Liver (tissue), 9 donors: ENCODE measurements around the gene PKP3. TPM values are rescaled to one million over a fixed set of nuclear protein-coding genes. Genes with fewer than 3 reads are reported as not detected.
"Not testable (repeated sequence)": the region's sequence is repeated elsewhere in the genome, so short reads cannot be mapped to it uniquely, and the experiment has no call there.

Experiments
- DNase-seq: peaks from one replicate; pipeline ENCODE4 v3.0.0-alpha.2; 2017; ENCODE audit warnings: low spot score
- H3K27ac ChIP-seq, 2 donors: one replicate each; pipeline ENCODE4 v1.7.0; 2013; ENCODE audit warnings: inconsistent platforms in 2 of 2, low read length in 2 of 2, control low read depth in 1 of 2, low read depth in 1 of 2, mild to moderate bottlenecking in 1 of 2
- H3K27me3 ChIP-seq, 4 donors: one replicate each; pipeline versions ENCODE4 v1.6.1 to v1.7.0; 2013; ENCODE audit warnings: low read length in 3 of 4, inconsistent platforms in 1 of 4, mild to moderate bottlenecking in 1 of 4, moderate library complexity in 1 of 4; ENCODE audit not compliant: control insufficient read depth in 4 of 4, insufficient read depth in 4 of 4
- H3K36me3 ChIP-seq, 4 donors: one replicate each; pipeline versions ENCODE4 v1.6.1 to v1.7.0; 2013; ENCODE audit warnings: low read length in 3 of 4, mild to moderate bottlenecking in 3 of 4, low read depth in 1 of 4, moderate library complexity in 1 of 4; ENCODE audit not compliant: control insufficient read depth in 4 of 4, insufficient read depth in 3 of 4
- H3K4me1 ChIP-seq, 4 donors: one replicate each; pipeline versions ENCODE4 v1.6.1 to v1.7.0; 2013; ENCODE audit warnings: low read length in 3 of 4, mild to moderate bottlenecking in 3 of 4, moderate library complexity in 1 of 4; ENCODE audit not compliant: control insufficient read depth in 4 of 4, insufficient read depth in 4 of 4
- H3K4me3 ChIP-seq, 3 donors: one replicate each; pipeline versions ENCODE4 v1.6.1 to v1.7.0; 2013; ENCODE audit warnings: low read length in 3 of 3, control low read depth in 1 of 3, low read depth in 1 of 3, mild to moderate bottlenecking in 1 of 3
- H3K9ac ChIP-seq, 2 donors: one replicate each; pipeline ENCODE4 v1.7.0; 2013; ENCODE audit warnings: low read length in 2 of 2, mild to moderate bottlenecking in 2 of 2, moderate library complexity in 2 of 2, control low read depth in 1 of 2, low read depth in 1 of 2
- H3K9me3 ChIP-seq, 4 donors: one replicate each; pipeline versions ENCODE4 v1.6.1 to v1.7.0; 2013; ENCODE audit warnings: low read length in 3 of 4; ENCODE audit not compliant: control insufficient read depth in 4 of 4
- CTCF ChIP-seq: fragments of 150-350 bp; IDR thresholded peaks from 2 replicates; pipeline ENCODE4 v1.5.1; 2017; ENCODE audit warnings: improper control_type of control experiment, low read depth, low read length; ENCODE audit not compliant: missing input control
- EGR1 ChIP-seq, 2 donors: IDR thresholded peaks; 2 replicates each; pipeline ENCODE4 v1.6.1; 2016 to 2018; ENCODE audit warnings: antibody characterized with exemption in 2 of 2, low read depth in 2 of 2
- FOXA1 ChIP-seq: IDR thresholded peaks from 2 replicates; pipeline ENCODE4 v1.6.1; 2016; ENCODE audit warnings: antibody characterized with exemption
- FOXA2 ChIP-seq: IDR thresholded peaks from 2 replicates; pipeline ENCODE4 v1.6.1; 2016; ENCODE audit warnings: antibody characterized with exemption
- JUND ChIP-seq, 2 donors: IDR thresholded peaks; 2 replicates each; pipeline ENCODE4 v1.6.1; 2016; ENCODE audit warnings: antibody characterized with exemption in 2 of 2
- MAX ChIP-seq: IDR thresholded peaks from 2 replicates; pipeline ENCODE4 v1.6.1; 2016; ENCODE audit warnings: antibody characterized with exemption
- NR2F2 ChIP-seq: IDR thresholded peaks from 2 replicates; pipeline ENCODE4 v1.6.1; 2016; ENCODE audit warnings: antibody characterized with exemption
- RAD21 ChIP-seq, 2 donors: IDR thresholded peaks; 2 replicates each; pipeline ENCODE4 v1.6.1; 2016; ENCODE audit warnings: antibody characterized with exemption in 2 of 2, mild to moderate bottlenecking in 2 of 2
- REST ChIP-seq: IDR thresholded peaks from 2 replicates; pipeline ENCODE4 v1.6.1; 2016; ENCODE audit warnings: antibody characterized with exemption, mild to moderate bottlenecking
- RXRA ChIP-seq, 2 donors: IDR thresholded peaks; 2 replicates each; pipeline ENCODE4 v1.6.1; 2017 to 2018; ENCODE audit warnings: antibody characterized with exemption in 2 of 2, mild to moderate bottlenecking in 1 of 2
- SP1 ChIP-seq: IDR thresholded peaks from 2 replicates; pipeline ENCODE4 v1.6.1; 2018; ENCODE audit warnings: antibody characterized with exemption, mild to moderate bottlenecking
- TAF1 ChIP-seq: conservative IDR thresholded peaks from 2 replicates; pipeline ENCODE4 v1.6.1; 2016; ENCODE audit warnings: antibody characterized with exemption, mild to moderate bottlenecking
- YY1 ChIP-seq: IDR thresholded peaks from 2 replicates; pipeline ENCODE4 v1.6.1; 2016; ENCODE audit warnings: antibody characterized with exemption, mild to moderate bottlenecking
- ZBTB33 ChIP-seq: IDR thresholded peaks from 2 replicates; pipeline ENCODE4 v1.6.1; 2016; ENCODE audit warnings: antibody characterized with exemption
- WGBS: extraction: QIAGEN DNeasy Blood & Tissue Kit; methylation state at CpG from one replicate; pipeline ENCODE4 v1.1.7; 2013; 5-methylcytosine and 5-hydroxymethylcytosine counted together
- polyA plus RNA-seq, 2 donors: library from polyadenylated mRNA; stranded (reverse) in 1 of 2; unstranded in 1 of 2; fragments of 200-250 nt in 1 of 2; fragments of >200 nt in 1 of 2; fragmentation: Nextera tagmentation in 1 of 2; extraction: Ambion mirVana in 1 of 2; gene quantifications; one replicate each; pipeline versions ENCODE4 v1.2.1 to v1.2.3, GENCODE V29; 2013 to 2015
- total RNA-seq, 2 donors: library from RNA; depleted of rRNA; stranded (reverse); fragments of >200 nt; gene quantifications; one replicate each; pipeline ENCODE4 v1.2.3, GENCODE V29; 2014
- TF ChIP-seq, protein P1 (sequence below): IDR thresholded peaks from 2 replicates; pipeline ENCODE4 v1.6.1; 2016; ENCODE audit warnings: antibody characterized with exemption
- donor health status: healthy.
- donor health status: healthy.
- donor health status: healthy.
- donor health status: healthy.
- donor health status: healthy.

The PKP3 gene
- total and polyA plus RNA-seq, 4 donors: 0.08 to 0.37 (median 0.25) TPM; not detected in 1

GRCh38 chr11:420911-421321 is 26.9 kb downstream of the PKP3 start (continued):
- TF ChIP-seq REST (no peak), NR2F2 (no peak), FOXA2 (no peak)

DNA sequence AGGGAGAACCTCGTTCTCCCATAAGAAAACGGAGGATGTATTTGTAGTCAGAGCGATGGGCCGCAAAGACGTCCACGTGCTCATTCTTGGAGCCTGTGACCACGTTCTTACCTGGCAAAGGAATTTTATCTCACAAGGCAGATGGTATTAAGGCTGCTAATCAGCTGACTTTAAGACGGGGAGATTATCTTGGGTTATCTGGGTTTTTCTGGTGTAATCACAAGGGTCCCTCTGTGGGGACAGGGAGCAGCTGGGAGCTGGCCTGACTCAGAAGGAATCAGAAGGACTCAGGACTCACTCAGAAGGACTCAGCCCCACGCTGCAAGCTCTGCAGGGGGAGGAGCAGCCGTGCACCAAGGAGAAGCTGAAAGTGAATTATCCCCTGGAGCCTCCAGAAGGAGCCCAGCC is 28.2 kb downstream of the PKP3 start:
- no peak for DNase-seq
- Histone ChIP-seq H3K27ac (no peak overlapping the region), H3K36me3 (no peaks in the 10 kb centered on the region), H3K9ac (no peak overlapping the region), H3K4me3 (no peak overlapping the region), H3K4me1 (peaks cover 0 to 7% (median 5%) of the 10 kb centered on the region in 4 donors), H3K27me3 (peaks cover 0 to 3% (median 0%) of the 10 kb centered on the region in 4 donors), H3K9me3 (no peaks in the 10 kb centered on the region)
- 86% methylated on average over 10 of the region's 10 CpGs for WGBS
- TF ChIP-seq FOXA2 (no peak), RXRA (IDR thresholded peaks at IDR 0.05) (no peak), EGR1 (IDR thresholded peaks at IDR 0.05; ENCODE audit: low read depth in 2 of 2) (no peak), TAF1 (no peak), FOXA1 (no peak), MAX (no peak)

DNA sequence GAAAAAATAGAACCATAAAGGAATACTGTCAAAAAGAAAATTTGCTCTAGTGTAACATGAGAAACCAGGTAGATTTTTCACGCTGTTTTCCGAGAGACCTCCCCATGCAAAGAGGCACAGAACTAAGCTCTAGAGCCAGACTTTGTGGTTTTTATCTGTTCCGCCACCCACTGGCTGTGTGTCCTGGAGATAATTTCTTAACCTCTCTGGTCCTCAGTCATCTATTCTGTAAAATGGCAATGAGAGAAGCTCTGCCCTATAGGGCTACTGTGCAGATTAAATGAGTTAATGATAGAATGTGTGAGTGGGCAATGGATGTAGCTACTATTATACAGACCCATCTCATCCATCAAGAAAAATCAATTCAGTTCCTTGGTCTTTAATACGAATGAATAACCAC is 30.2 kb downstream of the PKP3 start:
- TF ChIP-seq NR2F2 (no peak), EGR1 (IDR thresholded peaks at IDR 0.05; ENCODE audit: low read depth in 2 of 2) (no peak), SP1 (no peak), ZBTB33 (no peak), RAD21 (IDR thresholded peaks at IDR 0.05) (no peak), JUND (IDR thresholded peaks at IDR 0.05) (no peak), MAX (no peak), FOXA1 (no peak), FOXA2 (no peak), CTCF (no peak), RXRA (IDR thresholded peaks at IDR 0.05) (no peak), YY1 (no peak), TAF1 (no peak)
- TF ChIP-seq, protein P1, sequence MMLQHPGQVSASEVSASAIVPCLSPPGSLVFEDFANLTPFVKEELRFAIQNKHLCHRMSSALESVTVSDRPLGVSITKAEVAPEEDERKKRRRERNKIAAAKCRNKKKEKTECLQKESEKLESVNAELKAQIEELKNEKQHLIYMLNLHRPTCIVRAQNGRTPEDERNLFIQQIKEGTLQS: no peak
- H3K9me3 ChIP-seq: no peaks in the 10 kb centered on the region
- peaks cover 0 to 3% (median 0%) of the 10 kb centered on the region in 4 donors for H3K27me3 ChIP-seq
- H3K4me1 ChIP-seq: peaks cover 0 to 3% (median 0%) of the 10 kb centered on the region in 4 donors
- H3K27ac ChIP-seq: no peak overlapping the region
- H3K4me3 ChIP-seq: no peak overlapping the region
- no peaks in the 10 kb centered on the region for H3K36me3 ChIP-seq
- no peak overlapping the region for H3K9ac ChIP-seq
- no peak for DNase-seq
- 91% methylated on average over 4 of the region's 4 CpGs for WGBS

- H3K9ac ChIP-seq, H3K27me3 ChIP-seq, H3K4me3 ChIP-seq, H3K4me1 ChIP-seq, DNase-seq, H3K27ac ChIP-seq, H3K36me3 ChIP-seq, H3K9me3 ChIP-seq: not testable (repeated sequence)
- WGBS: 50% methylated on average over 28 of the region's 45 CpGs
These were observed 30.8 kb downstream of the PKP3 start for GRCh38 chr11:424766-425165.
